COLO668 (cell line): ENCODE results near the gene OPCML.

ENCODE experiments used
- DNase-seq: peaks from one replicate; lab custom pipeline; 2025; ENCODE audit not compliant: unreplicated experiment; lab: John Stamatoyannopoulos, UW

Gene OPCML

DNA sequence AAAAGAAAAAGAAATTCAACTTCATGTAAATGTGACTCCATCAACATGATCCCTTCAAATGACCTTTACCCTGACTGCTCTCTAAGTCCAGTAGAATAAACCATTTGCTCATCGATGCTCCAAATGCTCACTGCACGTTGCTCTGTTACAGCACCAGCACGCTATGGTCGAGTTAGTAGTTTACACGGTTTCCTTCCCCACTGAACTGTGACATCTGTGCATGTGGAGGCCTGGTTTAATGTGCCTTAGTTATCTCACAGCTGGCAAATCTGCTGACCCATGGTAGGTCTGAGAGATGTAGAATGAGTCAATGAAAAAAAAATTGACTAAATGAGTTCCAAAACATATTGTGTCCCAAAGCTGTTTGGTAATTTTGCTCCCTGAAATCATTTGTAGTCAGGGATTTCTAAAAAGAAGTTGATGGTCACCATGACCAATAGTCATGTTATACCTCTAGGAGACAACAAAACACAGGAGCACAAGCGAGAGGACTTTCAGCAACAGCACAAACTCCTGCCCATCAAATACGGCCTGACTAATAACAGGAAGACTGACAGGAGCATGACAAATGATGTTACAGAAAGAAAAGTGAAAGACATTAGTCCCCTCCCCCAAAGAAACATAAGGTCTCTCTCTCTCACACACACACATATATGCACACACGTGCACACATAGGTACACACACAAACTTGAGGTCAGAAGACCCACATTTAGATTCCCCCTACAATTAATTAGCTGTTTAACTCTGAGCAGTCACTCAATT, 624.5 kb downstream of the OPCML start:
- DNase-seq, result no peak

DNA sequence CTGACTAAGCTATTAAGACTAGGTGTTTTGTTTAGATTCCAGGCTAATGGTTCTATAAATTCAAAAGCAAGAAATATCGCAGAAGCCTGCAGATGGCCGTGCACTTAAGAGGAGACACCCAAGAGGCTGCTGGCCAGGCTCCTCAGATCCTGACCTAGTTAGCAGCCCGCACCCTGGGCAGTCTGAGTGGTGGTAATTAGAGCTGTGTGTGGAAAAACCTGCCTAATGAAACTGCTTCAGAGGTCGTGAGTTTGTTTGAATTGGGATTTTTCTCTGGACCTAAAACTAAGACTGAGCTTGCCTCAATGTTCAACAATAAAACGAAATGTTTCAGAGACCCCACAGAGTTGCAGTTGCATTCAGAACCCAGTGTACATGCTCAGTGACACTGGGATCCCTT, 627.7 kb downstream of the OPCML start:
- DNase-seq, result no peak

DNA sequence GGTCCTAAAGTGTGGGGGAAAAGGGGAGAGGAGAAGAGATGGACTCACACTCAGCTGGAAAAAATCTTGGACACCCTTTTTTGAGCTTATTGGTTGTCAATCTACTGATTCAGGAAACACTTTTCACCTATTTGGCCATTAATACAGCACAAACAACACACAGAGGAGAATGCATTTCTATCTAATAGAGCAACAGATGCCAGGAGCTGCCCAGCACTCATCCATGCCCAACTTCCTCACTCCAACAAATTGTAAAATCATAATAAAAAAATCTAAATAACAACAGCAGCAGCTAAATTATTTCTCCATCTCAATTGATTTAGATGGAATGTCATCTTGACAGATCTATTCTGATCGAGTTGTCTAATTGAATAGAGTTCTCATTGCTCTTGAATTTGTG, 628.2 kb downstream of the OPCML start:
- DNase-seq, result no peak

DNA sequence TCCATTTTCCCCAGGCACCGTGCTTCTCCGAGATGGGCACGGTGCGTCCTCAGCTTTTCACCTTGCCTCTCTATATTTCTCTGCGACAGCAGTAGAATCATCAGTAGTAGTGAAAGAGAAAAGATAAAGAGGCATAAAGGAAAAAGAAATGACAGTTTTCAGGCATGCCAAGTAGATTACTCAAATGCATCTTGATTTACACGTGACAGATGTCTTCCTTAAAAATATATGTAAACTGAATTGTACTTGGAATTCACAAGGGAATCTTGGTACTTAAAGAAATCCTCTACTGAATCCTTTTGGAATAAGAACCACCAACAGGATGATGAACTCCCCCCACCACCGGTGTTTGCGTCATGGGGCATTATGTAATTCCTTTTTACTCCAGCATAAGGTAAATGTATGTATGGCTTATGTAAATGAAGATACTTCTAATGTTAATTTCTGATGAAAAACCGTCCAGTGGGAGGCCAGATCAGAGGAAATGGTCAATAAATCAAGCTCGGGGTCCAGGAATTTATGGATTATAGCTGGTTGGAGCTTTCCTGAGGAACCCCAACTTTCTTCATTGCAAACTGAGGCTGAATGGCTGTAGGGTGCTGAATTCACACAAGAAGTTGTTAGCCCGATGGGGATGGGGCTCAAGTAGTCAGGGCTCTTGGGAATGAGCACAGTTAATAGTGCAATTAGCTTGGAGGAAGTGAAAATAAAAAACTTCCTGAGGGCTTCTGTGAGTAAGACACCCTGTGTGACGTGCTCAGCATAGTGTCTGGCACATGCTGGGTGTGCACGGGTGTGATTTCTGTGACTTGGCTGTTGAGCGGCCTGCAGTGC, 630.4 kb downstream of the OPCML start:
- no peak for DNase-seq

DNA sequence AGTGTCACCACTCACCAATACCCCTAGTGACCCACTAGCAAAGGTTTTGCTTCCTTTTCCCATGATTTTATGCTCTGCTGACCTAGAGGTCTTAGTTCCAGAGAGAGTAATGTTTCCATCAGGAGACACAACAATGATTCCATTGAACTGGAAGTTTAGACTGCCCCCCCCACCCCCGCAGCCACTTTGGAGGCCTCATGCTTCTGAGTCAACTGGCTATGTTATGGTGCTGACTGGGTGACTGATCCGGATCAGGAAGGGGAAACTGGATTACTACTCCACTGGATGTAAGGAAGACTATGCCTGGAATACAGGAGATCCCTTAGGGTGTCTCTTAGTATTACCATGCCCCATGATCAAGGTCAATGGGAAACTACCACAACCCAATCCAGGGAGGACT, 633.6 kb downstream of the OPCML start:
- no peak for DNase-seq

DNA sequence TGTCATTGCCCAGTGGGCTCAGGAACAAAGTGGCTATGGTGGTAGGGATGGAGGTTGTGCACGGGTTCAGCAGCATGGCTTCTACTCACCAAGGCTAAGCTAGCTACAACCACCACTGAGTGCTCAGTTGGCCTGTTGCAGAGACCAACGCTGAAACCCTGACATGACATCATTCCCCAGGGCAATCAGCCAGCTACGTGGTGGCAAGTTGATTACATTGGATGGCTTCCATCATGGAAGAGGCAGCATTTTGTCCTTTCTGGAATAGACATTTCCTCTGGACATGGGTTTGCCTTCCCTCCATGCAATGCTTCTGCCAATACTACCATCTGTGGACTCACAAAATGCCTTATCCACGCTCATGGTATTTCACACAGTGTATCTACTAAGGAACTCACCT, 634.3 kb downstream of the OPCML start:
- DNase-seq, result no peak

DNA sequence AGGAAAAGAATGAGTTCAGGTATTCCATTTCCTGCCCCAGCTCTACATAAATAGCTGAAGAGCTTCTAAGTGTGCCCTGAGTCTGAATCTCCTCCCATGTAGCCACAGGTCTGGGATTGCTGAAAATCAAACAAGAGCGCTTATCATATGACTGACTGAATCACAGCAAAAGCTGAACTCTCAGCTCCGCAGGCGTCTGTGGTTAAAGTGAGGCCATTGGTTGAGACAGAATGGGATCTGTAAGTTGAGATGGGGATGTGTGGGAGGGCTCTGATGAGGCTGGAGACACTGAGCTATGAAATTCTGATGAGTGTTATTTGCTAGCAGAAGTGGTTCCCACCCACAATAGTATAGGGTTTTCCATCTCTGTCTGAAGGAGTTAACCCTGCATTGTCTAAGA, 637.0 kb downstream of the OPCML start:
- no peak for DNase-seq

DNA sequence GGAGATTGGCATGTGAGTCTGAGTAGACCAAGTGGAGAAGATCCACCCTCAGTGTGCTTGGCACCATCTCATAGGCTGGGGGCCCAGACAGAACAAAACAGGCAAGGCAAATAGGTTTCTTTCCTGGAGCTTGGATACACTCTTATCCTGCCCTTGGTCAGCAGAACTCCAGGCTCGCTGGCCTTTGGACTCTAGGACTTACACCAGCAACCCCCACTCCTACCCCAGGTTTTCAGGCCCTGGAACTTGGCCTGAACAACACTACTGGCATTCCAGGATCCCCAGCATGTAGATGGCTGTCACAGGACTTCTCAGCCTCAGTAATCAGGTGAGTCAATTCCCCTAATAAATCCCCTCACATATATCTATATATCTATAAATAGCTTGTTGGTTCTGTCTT, 637.7 kb downstream of the OPCML start:
- DNase-seq, result no peak

DNA sequence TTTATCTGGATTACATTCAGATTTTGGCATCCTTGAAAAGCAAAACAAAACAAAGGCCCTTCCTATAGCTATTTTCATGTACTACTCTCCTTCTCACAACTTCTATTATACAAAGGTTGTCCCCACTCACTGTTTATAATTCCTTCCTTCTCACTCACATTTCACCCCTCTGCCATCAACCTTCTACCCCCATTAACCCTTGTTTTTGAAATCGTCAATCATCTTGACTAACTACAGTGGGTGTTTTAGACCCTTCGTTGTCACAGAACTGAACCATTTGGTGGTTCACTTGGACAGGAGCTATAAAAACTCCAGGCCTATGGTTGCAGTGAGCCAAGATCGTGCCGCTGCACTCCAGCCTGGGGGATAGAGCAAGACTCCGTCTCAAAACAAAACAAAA, 639.4 kb downstream of the OPCML start:
- DNase-seq, result no peak

DNA sequence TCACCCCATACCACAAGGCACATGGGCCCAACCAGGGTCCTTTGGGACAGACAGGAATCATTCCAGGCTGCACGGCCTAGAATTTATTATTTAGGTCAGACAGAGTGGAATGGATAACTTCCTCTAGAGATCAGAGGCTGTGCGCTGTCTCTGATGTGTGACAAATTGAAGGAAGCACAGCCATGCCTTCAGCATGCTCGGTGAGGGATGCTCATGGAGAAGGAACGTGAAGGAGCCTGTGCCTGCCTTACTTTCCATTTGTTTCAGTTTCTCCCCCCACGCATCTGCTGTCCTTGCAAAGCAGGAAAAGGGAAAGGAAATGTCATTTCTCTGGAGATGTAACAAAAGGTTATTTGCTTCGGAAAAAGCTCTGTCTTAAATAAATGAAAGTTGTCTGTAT, 644.1 kb downstream of the OPCML start:
- DNase-seq, result no peak

DNA sequence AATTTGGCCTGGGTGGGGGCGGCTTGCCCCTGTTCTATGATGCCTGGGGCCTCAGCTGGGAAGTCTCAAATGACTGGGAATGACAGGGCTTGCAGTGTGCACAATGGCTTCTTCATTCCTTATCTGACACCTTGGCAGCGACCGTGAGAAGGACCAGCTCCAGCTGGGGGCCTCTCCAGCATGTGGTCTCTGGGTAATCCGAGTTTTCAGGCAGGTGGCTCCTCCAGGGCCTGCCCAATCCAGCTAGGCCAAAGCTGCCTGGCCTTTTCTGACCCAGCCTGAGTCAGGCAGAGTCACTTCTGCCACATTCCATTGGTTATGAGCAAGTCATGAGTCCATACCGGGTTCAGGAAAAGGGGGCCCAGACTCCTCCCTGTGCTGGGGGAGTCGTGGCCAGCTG, 646.0 kb downstream of the OPCML start:
- DNase-seq, result no peak

DNA sequence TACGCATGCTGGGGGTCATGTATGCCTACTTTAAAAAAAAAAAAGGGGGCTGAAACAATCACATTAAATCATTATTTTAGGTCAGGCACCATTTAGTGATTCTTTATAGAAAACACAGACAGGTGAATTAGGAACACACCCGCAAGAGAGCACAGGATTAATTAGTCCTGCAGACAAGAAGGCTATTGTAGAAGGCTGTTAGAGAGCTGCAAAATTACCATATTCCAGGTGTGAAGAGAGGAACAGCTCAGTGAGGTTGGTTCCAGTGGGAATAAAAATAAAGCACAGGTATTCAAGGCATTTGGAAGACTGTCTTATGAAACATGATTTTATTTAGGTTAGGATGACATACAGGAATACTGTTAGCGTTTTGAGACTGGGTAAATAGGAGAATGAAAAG, 649.1 kb downstream of the OPCML start:
- DNase-seq, result no peak

DNA sequence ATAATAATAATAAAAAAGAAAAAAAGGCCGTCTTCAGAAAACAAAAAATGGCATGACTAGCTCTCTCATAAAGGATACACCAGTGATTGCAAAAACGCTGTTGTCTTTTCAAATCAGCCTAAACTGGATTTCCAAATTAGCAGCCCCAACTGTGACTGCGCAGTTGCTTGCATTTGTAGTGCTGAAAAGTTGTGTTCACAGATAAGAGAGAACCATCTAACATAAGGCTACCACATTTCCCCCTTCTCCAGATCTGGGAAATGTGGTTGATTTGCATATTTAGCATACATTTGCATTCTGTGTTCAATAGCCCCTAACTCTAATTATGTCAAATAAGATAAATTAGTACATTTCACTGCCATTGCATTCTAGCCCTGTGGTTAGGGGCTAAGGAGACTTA, 650.7 kb downstream of the OPCML start:
- no peak for DNase-seq

DNA sequence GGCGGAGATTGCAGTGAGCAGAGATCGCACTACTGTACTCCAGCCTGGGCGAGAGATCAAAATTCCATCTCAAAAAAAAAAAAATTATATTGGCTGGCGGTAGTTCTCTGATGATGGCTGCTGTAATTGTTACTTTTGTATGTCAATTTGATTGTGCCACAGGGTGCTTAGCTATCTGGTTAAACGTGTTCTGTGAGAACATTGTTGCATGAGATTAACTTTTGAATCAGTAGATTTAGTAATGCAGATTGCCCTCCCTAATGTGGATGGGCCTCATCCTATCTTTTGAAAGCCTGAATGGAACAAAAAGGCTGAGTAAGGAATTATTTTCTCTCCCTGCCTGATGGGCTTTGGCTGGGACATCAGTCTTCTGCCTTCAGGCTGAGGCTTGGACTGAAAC, 654.2 kb downstream of the OPCML start:
- no peak for DNase-seq

DNA sequence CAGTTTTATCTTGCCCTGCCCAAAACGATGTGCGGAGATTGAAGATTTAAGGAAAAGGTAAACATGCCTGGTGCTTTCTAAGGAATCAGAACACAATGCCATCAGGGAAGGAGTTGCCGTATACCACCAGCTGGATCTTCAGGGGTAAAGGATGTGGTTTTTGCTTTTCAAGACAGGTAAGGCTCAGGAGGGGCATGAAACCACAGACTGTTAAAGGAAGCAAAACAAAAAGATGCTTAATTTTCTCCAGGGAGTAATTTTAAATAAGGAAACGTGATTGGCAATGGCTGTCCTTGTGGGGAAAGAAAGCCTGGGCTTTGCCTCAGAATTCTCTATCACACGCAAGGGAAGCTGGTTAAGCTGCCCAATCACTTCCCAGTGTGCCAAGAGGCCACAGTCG, 655.6 kb downstream of the OPCML start:
- no peak for DNase-seq

DNA sequence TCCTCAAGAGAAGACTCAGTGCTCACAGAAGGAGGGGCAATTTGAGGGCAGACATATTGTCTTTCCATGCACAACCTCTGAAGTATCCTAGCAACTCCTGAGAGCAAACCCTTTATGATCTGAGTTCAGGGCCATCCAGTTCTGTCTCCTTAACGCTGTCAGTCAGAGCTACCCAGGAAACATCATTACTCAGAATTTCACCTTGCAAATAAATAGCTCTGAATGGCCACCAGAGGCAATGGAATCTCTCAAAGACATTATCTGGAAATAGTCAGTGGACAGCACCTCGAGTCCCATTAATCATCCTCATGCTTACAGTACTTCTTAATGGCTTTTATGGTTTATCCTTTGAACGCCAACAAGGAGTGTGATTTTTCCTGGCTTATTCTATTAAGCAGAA, 656.1 kb downstream of the OPCML start:
- no peak for DNase-seq

DNA sequence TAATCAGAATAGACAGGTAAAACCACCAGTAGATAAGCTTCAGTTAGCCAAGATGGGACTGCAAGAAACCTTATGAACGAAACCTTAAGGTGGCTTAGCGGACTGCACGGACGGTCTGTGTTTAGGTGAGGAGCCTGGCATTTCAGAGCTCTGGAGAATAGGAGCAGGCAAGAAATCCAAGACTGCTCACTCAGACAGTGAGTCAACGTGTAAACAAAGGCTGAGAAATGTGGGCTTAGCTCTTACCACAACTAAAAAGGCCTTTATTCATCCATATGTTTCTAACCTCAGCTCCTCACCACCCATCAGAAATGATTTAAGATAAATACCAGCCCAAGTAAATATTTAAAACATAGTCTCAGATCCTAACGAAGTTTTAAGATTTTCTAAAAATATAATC, 657.7 kb downstream of the OPCML start:
- no peak for DNase-seq

DNA sequence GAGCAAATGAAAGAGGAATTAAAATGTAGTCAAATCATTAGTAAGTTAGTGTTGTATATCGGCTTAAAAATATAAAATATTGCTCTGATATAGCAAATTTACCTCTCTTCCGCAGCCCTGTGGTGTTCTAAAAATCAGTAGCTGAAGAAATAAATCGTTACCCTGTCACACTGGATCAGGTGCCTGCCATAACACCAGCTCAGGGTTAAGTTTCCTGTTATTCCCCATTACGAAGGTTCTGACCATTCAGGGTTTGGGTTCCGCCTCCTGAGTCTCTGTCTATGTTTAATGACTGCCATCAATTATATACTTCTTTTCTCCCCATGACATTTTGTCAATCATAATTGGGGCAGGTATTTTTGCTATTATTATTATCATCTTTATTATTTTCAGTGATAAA, 658.5 kb downstream of the OPCML start:
- DNase-seq, result no peak

DNA sequence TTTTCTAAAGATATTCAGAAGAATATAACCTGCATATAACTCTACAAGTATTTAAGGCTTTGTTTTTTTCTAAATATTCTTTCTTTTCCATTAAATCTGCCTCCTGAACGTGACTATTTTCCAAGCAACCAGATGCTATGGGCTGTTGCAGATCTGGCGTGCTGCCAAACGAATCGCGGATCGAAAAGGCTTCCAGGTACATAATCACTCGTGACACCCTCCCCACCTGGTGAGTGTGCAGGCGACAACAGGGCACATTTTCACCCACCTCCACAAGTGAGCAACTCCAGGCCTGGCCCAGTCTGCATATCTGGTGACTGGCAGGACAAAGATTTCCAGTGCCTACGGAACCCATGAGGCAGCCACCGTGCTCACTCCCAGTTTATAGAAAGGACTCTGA, 660.1 kb downstream of the OPCML start:
- peak; percentile 77 for DNase-seq

DNA sequence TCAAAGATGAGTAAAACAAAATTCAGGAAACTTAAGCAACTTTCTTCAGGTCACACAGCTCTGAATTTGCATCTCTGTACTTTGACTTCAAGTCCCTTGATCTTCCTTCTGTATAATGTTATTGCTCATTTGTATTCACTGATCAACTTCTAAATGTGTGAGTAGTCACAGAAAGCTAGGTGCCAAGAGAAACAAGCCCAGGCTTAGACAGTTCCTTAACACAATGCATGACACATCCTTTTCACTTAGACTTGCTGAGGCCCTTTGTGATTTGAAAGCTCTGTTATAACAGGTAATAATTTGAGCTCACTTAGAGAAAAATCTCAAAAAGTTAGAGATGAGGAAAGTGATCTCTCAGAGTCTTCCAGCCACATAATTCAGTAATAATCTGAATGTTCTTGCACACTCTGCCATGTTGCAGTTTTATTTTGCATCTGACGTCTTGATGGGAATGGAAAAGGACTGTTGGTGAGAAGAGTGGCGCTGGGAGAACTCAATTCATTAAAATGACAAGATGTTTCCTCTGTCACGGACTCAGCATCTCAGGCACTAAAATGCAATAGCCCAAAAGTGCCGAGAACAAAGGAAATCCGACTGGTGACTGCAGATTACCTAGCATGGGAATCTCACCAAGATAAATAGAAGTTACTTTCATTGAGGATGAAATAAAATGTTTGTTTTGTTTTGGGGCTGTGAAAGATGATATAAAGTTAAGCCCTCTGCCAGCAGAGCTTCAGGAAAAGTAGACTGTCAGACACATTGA, 665.3 kb downstream of the OPCML start:
- no peak for DNase-seq

DNA sequence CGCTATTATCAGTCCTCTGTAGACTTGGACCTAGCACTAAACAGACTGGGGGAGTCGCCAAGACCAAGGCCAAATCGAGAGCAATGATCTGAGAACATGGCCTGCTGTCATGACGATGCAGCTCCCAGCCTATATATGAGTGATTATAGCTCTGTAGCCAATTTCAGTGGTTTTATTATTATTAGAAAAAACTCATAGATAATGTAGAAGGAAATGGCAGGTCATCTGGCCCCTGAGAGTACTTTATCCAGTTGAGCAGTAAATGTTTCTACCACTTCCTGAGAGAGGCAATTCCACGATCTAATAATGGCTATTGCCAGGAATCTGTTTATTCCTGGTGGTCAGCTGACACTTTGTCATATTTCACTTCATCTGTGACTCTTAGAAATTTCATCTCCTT, 666.7 kb downstream of the OPCML start:
- no peak for DNase-seq
